MM.1S (cell line): ENCODE data around the gene CIDEC.

ENCODE experiments used
- DNase-seq: peaks from one replicate; pipeline ENCODE4 v3.0.0-alpha.2; 2015
- H2AFZ ChIP-seq: fragments of 300-600 bp; sonication (generic); 2 replicates; pipeline ENCODE4 v1.6.0; 2016; ENCODE audit warnings: antibody characterized with exemption, low read length
- H3F3A ChIP-seq: fragments of 300-600 bp; sonication (generic); 2 replicates; pipeline ENCODE4 v1.6.1; 2016; ENCODE audit warnings: mild to moderate bottlenecking, antibody characterized with exemption, low read length, moderate library complexity, mixed read lengths; ENCODE audit not compliant: insufficient read depth
- H3K27ac ChIP-seq: fragments of 300-600 bp; sonication (generic); 2 replicates; pipeline ENCODE4 v1.5.1; 2016; ENCODE audit warnings: mild to moderate bottlenecking, low read length
- H3K27me3 ChIP-seq: fragments of 300-600 bp; sonication (generic); replicated peaks from 2 replicates; pipeline ENCODE4 v1.6.0; 2016; ENCODE audit warnings: low read length; ENCODE audit not compliant: insufficient read depth
- H3K36me3 ChIP-seq: fragments of 300-600 bp; sonication (generic); replicated peaks from 2 replicates; pipeline ENCODE4 v1.6.1; 2016; ENCODE audit warnings: mild to moderate bottlenecking, low read length, mixed read lengths; ENCODE audit not compliant: insufficient read depth
- H3K4me1 ChIP-seq: fragments of 300-600 bp; sonication (generic); 2 replicates; pipeline ENCODE4 v1.6.1; 2016; ENCODE audit warnings: low read length, mixed read lengths
- H3K4me2 ChIP-seq: fragments of 300-600 bp; sonication (generic); 2 replicates; pipeline ENCODE4 v1.6.0; 2016; ENCODE audit warnings: low read depth, low read length
- H3K4me3 ChIP-seq: fragments of 300-600 bp; sonication (generic); 2 replicates; pipeline ENCODE4 v1.5.1; 2016; ENCODE audit warnings: low read length, mixed read lengths
- H3K79me2 ChIP-seq: fragments of 300-600 bp; sonication (generic); 2 replicates; pipeline ENCODE4 v1.6.1; 2016; ENCODE audit warnings: mixed run types, low read length, mixed read lengths
- H3K9ac ChIP-seq: fragments of 300-600 bp; sonication (generic); 2 replicates; pipeline ENCODE4 v1.6.1; 2016; ENCODE audit warnings: low read length, mixed read lengths
- H3K9me2 ChIP-seq: fragments of 300-600 bp; sonication (generic); replicated peaks from 2 replicates; pipeline ENCODE4 v1.6.1; 2016; ENCODE audit warnings: mild to moderate bottlenecking, low read length, mixed read lengths; ENCODE audit not compliant: insufficient read depth
- H3K9me3 ChIP-seq: fragments of 300-600 bp; sonication (generic); replicated peaks from 2 replicates; pipeline ENCODE4 v1.6.1; 2016; ENCODE audit warnings: mild to moderate bottlenecking, low read length, mixed read lengths; ENCODE audit not compliant: insufficient read depth
- H4K20me1 ChIP-seq: fragments of 300-600 bp; sonication (generic); 2 replicates; pipeline ENCODE4 v1.6.1; 2016; ENCODE audit warnings: mild to moderate bottlenecking, low read length, moderate library complexity, mixed read lengths; ENCODE audit not compliant: insufficient read depth
- CTCF ChIP-seq: fragments of 300-600 bp; sonication (generic); IDR thresholded peaks from 2 replicates; pipeline ENCODE4 v1.5.1; 2016; ENCODE audit warnings: antibody characterized with exemption, low read length, mixed read lengths
- EZH2 ChIP-seq: fragments of 300-600 bp; sonication (generic); optimal IDR thresholded peaks from 2 replicates; pipeline ENCODE3; 2017; ENCODE audit warnings: low read depth, mild to moderate bottlenecking, antibody characterized with exemption, low read length, mixed read lengths
- EZH2phosphoT487 ChIP-seq: fragments of 300-600 bp; sonication (generic); IDR thresholded peaks from 2 replicates; pipeline ENCODE4 v1.6.1; 2018; ENCODE audit warnings: antibody characterized with exemption, low read length

CIDEC gene

GRCh38 chr3:9891072-9891622 is 11.1 kb upstream of the CIDEC start:
- Histone ChIP-seq H3K4me2 (peak overlapping the region; percentile 86), H2AFZ (peak overlapping the region; percentile 95), H3K4me1 (peaks cover 5% of the 10 kb centered on the region; the same call in 1 of the 2 replicates), H3F3A (no peaks in the 10 kb centered on the region), H3K9me2 (no peaks in the 10 kb centered on the region), H3K4me3 (peak overlapping the region; percentile 97), H3K27ac (peak overlapping the region; percentile 56; the same call in 1 of the 2 replicates), H3K9me3 (no peaks in the 10 kb centered on the region), H3K79me2 (peaks cover 30% of the 10 kb centered on the region), H3K27me3 (no peaks in the 10 kb centered on the region; the same call in 1 of the 2 replicates), H4K20me1 (no peaks in the 10 kb centered on the region), H3K9ac (peak overlapping the region; percentile 97), H3K36me3 (0 out of 2 replicates have a peak, but pooled peaks cover 2% of the 10 kb centered on the region)
- TF ChIP-seq CTCF (no peak), EZH2phosphoT487 (no peak)
- no peak for DNase-seq

- no peak for TF ChIP-seq EZH2
- no peak for TF ChIP-seq EZH2phosphoT487
- no peak for TF ChIP-seq CTCF
- Histone ChIP-seq H3K9ac (peak within 1 kb of the TSS; percentile 97), H3K79me2 (peaks cover 30% of the 10 kb centered on the region), H3F3A (no peaks in the 10 kb centered on the region), H3K9me3 (no peaks in the 10 kb centered on the region), H3K27ac (peak within 1 kb of the TSS; percentile 56; the same call in 1 of the 2 replicates), H3K9me2 (no peaks in the 10 kb centered on the region), H4K20me1 (no peaks in the 10 kb centered on the region), H3K4me2 (peak within 1 kb of the TSS; percentile 86), H3K36me3 (0 out of 2 replicates have a peak, but pooled peaks cover 2% of the 10 kb centered on the region), H3K4me1 (peaks cover 5% of the 10 kb centered on the region; the same call in 1 of the 2 replicates), H3K4me3 (peak within 1 kb of the TSS; percentile 97), H2AFZ (peak within 1 kb of the TSS; percentile 95), H3K27me3 (no peaks in the 10 kb centered on the region; the same call in 1 of the 2 replicates)
- peak; percentile 89 for DNase-seq
Measured at GRCh38 chr3:9890249-9891071, 10.4 kb upstream of the CIDEC start, which contains the start of gene JAGN1. Gene JAGN1, plus strand, starts transcription at chr3:9890610. Its CDS starts 113 bp downstream, at chr3:9890723.

- no peaks in the 10 kb centered on the region for H3K4me1 ChIP-seq
- DNase-seq, result no peak
- H3K9ac ChIP-seq, result no peak overlapping the region
- H3K9me2 ChIP-seq, result no peaks in the 10 kb centered on the region
- H3K4me2 ChIP-seq, result no peak overlapping the region
- no peaks in the 10 kb centered on the region; the same call in 1 of the 2 replicates for H3K27me3 ChIP-seq
- H3K9me3 ChIP-seq, result no peaks in the 10 kb centered on the region
- 0 out of 2 replicates have a peak, but pooled peaks cover 2% of the 10 kb centered on the region for H3K36me3 ChIP-seq
- no peaks in the 10 kb centered on the region for H3F3A ChIP-seq
- H3K27ac ChIP-seq, result no peak overlapping the region
- H3K4me3 ChIP-seq, result no peak overlapping the region
- TF ChIP-seq EZH2phosphoT487 (no peak), CTCF (no peak), EZH2 (no peak)
- H2AFZ ChIP-seq, result no peak overlapping the region
- H4K20me1 ChIP-seq, result no peaks in the 10 kb centered on the region
- H3K79me2 ChIP-seq, result peaks cover 30% of the 10 kb centered on the region
Measured at GRCh38 chr3:9889405-9889804, 9.4 kb upstream of the CIDEC start.
